Lower leg skin (tissue), 3 donors: ENCODE data around the gene C9orf153.

Source experiments
- CTCF ChIP-seq, 3 donors: fragments of 450-650 bp; IDR thresholded peaks; one replicate each; pipeline ENCODE4 v1.5.1; 2016; ENCODE audit warnings: antibody characterized with exemption in 3 of 3, mild to moderate bottlenecking in 3 of 3, moderate library complexity in 2 of 3
- POLR2A ChIP-seq, 2 donors: fragments of 450-650 bp; IDR thresholded peaks; one replicate each; pipeline ENCODE4 v1.6.1; 2016 to 2017; ENCODE audit warnings: antibody characterized with exemption in 2 of 2, mild to moderate bottlenecking in 1 of 2, moderate library complexity in 1 of 2

GRCh38 chr9:86202338-86202882, 57.0 kb downstream of the C9orf153 start:
- TF ChIP-seq CTCF (IDR thresholded peaks at IDR 0.05), result no peak
- no peak for TF ChIP-seq POLR2A (IDR thresholded peaks at IDR 0.05)
